NCI-H146 (cell line): ENCODE measurements around the gene SGPP1.
"Not testable (repeated sequence)": the region's sequence is repeated elsewhere in the genome, so short reads cannot be mapped to it uniquely, and the experiment has no call there.

Source experiments
- DNase-seq: peaks from one replicate; lab custom pipeline; 2025; lab: John Stamatoyannopoulos, UW

Gene SGPP1

DNA sequence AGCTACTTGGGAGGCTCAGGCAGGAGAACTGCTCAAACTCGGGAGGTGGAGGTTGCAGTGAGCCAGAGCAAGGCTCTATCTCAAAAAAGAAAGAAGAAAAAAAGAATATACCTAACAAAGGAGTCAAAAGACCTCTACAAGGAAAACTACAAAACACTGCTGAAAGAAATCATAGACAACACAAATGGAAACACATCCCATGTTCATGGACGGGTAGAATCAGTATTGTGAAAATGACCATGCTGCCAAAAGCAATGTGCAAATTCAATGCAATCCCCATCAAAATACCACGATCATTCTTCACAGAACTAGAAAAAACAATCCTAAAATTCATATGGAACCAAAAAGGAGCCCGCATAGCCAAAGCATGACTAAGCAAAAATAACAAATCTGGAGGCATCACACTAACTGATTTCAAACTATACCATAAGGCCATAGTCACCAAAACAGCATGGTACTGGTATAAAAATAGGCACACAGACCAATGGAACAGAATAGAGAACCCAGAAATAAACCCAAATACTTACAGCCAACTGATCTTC is 91.7 kb downstream of the SGPP1 start:
- not testable (repeated sequence) for DNase-seq
